Sciatic nerve (tissue), 2 donors: ENCODE results near the gene LGR4. TPM values are rescaled to one million over a fixed set of nuclear protein-coding genes. Genes with fewer than 3 reads are reported as not detected.

Source experiments
- ATAC-seq: fragments of 200-7000 bp; cut with Tn5 transposase; one replicate; pipeline ENCODE4 v1.9.1; 2020; ENCODE audit warnings: mild to moderate bottlenecking, moderate library complexity
- DNase-seq: peaks from one replicate; pipeline ENCODE4 v3.0.0-alpha.2; 2020; ENCODE audit warnings: low spot score
- intact Hi-C: fragments of 100-400 bp; cut with DNase I; formaldehyde crosslinking; loops from one replicate; pipeline ENCODE4 v1.14.2; 2022
- total RNA-seq: library from RNA; stranded (reverse); fragmentation: NEBNext Ultra II Directional; extraction: Animal tissue kit (Norgen Biotek cat#: 25700); gene quantifications from one replicate; pipeline ENCODE4 v1.2.1, GENCODE V29; 2021
- donor health status: DM: no; HTN: no; CAD: no.
- donor health status: DM: no; HTN: no; CAD: no.

The LGR4 gene
- total RNA-seq, 1 donor from 2014 or later: 16.8 TPM

DNA sequence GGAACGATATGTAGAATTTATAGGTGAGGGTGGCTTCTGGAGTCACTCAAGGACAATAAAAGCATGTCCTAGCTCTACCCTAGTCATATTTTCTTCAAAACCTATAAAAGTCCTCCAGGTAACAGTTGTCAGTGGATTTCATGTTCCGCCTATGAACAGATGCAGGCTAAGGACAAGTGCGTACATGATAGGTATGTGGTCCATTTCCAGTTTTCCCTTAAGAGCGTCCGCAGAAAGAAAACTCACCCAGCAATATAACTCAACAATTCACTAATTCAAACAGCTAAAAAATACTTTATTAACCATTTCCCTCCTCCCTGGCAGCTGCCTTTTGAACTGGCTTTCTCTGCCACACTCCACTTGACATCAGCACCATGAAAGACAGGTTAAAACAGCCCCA is 59.4 kb downstream of the LGR4 start:
- no peak for DNase-seq
- intact Hi-C loops: no loop called here
- ATAC-seq: no peak

DNA sequence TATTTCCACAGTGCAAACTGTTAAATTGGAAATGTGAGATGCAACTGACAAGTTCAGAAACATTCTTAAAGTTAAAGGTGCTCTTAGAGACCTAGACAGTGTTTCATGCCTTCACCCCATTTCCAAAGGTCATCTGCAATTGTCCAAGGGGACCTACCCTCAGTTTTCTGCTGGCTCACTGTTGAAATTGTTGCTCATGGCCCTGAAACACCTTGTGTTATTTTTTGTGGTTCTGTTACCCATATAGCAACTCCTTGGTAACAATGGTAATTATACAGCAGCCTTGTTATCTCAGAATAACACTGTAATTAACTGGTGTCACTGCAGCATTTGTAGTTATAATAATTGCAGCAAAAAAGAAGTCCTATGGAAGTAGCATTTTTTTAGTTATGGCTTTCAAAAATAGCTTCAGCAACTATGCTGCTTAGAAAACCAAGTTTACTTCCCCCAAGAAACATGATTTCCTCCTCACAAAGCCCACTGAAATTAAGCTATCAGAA is 60.3 kb downstream of the LGR4 start:
- no peak for DNase-seq
- intact Hi-C loops: no loop called here
- no peak for ATAC-seq

DNA sequence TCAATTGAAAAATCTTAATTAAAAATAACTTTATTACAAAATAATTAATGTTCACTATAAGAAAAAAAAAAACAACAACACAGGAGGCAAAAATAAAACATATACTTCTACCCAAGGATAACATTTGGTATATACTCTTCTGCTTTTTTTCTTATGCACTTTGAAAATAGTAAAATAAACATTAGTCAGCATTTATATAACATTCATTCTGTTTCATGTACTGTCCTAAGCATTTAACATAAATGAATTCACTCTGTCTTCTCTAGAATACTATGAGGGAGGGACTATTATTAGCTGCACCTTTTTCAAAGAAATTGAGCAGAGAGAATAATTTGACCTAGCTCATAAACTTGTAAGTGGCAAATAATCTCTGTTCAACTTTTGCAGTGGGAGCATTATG is 61.3 kb downstream of the LGR4 start:
- ATAC-seq (no peak), DNase-seq (no peak)

DNA sequence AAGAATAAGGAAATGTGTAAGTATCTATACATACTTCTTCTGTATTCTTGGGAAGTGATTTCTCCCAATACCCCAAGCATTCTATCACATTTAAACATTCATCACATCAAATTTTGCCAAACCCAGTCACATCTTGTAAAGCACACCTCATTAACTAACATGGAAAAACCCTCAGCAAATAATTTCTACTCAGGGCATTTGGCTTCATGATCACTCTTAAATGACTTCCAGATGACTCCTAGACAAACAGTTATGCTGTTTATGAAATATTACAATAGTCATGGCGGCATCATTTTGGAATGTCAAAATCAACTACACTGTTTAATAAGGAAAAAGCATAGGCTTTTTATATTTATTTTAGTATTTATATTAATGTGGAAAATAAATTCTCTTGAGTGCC is 62.3 kb downstream of the LGR4 start:
- ATAC-seq (no peak), DNase-seq (no peak)
- intact Hi-C loops: no loop called here

More for the DNA sequence above, 61.3 kb downstream of the LGR4 start:
- intact Hi-C loops: no loop called here

DNA sequence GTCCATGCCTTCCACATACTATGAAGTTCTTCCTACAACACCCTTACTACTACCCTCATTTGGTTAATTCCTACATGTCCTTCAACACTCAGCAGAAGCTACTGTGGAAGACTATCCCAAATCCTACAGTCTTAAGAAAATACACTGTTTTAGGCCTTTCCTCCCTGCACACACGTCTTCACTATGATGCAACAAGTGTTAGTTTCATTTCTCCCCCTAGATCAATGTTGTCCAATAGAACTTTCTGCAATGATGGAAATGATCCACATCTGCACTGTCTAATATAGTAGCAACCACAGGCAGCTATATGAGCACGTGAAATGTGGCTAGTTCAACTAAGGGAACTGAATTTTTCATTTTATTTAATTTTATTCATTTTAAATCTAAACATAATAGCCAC is 62.8 kb downstream of the LGR4 start:
- intact Hi-C loops: no loop called here
- ATAC-seq (peak; percentile 45), DNase-seq (no peak)

DNA sequence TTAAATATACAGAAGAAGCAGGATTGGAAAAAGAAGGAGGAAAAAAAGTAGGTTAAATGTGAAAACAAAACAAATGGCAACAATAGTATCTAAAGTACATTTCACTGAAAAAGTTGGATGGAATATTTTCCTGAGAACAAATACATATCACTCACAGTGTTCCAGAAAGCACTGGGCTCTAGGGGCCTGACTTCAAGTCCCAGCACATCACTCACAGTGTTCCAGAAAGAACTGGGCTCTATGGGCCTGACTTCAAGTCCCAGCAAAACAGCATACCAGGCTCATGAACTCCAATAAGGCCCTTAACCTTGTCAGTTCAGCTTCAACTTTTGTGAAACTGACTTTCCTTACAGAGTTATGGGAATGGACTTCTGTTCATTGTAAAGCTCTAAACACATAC is 63.5 kb downstream of the LGR4 start:
- intact Hi-C loops: no loop called here
- DNase-seq (no peak), ATAC-seq (peak; percentile 56)

DNA sequence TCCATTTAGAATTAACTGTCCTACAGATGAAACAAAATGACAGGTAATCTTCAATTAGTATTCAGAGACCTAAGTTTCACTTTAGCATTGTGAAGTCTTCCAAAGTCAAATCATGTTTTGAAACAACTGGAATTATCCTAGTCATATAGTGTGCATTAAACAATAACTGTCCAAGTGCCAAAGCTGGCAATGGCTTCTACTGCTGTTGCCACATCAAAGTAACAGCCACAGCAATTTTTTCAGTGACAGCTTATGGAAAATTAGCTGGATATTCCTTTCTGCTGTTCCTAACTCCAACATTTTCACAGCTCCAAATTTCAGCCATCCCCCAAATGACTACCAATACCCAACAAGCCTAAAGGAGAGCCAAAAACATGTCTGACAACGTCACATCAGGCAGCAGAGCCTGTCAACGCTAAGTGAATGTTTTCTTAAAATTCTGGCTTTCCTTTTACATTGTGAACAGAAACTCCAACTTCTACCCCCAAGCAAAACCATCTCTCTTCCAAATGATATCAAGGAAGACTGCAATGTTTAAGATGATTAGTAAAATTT is 64.3 kb downstream of the LGR4 start:
- intact Hi-C loops: no loop called here
- ATAC-seq: no peak

DNA sequence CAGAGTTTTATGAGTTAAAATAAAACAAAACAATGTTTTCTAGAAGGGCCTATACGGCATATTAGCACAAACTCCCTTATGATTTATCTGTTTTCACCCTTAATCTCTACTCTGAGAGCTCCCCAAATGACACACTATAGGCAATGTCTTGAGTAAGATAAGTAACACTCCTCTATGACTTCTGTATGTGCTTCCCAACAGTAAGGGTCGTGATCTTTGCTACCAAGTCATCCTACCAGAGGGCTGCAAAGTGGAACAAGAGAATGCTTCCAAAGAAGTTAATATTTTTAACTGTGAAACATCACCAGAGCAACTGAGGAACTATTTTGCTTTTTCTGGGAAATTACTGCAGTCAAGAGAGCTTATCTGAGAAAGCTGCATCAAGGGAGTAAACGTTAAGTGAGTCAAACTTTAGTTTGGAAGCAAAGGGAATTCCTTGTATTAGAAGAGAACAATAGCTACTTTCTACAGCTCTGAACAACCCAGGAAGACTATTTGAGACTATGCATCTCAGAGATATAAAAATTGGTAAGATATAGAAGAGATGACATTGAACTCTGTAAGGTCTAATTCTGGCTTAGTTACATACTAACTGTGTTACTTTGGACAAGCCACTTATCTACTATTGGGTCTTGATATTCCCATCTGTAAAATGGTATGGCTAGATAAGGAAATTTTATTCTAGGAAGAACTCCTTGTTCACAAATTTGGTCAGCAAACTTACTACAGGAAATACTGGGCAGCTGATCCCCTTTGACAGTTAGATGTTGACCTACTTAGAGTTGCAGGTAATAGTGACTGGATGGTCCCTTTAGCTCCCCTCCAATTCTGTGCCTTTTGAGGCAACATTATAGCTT is 65.9 kb downstream of the LGR4 start:
- DNase-seq: no peak
- no peak for ATAC-seq
- intact Hi-C loops: no loop called here

More for the DNA sequence above, 64.3 kb downstream of the LGR4 start:
- no peak for DNase-seq

DNA sequence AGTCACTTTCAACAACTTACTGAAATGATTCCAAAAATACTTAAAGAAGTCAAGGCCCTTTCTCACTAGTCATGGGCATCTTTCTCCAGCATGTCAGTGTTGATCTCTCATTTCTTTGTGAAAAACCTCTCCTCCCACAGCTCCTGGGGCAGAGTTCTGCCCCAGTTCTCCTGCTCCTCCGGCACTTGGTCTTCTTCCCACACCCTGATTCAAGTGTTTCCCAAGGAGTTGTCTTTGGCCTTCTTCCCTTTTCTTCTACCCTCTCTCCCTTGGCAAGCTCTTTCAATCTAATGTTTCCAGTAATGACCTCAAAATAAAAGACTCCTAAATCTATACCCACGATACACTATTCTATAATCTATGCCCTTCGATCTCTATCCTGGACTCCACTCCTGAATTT is 67.5 kb downstream of the LGR4 start:
- intact Hi-C loops: no loop called here
- ATAC-seq (peak; percentile 47), DNase-seq (no peak)

DNA sequence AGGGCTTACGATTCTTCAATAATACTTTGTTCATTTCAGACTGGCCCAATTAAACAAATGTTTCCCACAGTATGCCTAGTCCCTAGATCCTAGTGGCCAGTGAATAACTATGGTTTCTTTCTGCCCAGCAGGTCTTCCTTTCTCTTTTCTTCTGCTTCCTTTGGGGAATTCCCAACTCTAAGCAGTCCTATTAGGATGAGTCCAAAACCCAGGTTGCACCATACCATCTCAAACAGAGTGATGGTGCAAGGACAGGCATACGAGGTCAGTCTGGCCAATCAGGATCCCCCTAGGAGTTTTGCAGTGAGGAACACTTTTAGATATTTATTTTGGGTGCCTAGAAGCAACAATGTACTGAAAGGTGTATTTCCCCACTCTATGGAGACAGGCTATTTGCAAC is 68.2 kb downstream of the LGR4 start:
- ATAC-seq: no peak
- intact Hi-C loops: no loop called here
- no peak for DNase-seq

DNA sequence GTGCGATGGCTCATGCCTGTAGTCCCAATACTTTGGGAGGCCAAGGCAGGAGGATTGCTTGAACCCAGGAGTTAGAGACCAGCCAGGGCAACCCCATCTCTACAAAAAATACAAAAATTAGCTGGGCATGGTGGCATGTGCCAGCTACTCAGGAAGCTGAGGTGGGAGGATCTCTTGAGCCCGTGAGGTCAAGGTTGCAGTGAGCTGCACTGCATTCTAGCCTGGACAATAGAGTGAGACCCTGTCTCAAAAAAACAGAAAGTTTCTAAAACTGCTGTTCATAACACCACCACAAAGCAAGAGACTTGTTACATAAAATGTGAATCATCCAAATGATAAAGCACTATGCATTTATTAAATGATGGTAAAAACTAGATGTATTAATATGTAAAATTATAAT is 69.4 kb downstream of the LGR4 start:
- ATAC-seq: no peak
- intact Hi-C loops: no loop called here
- DNase-seq: no peak

DNA sequence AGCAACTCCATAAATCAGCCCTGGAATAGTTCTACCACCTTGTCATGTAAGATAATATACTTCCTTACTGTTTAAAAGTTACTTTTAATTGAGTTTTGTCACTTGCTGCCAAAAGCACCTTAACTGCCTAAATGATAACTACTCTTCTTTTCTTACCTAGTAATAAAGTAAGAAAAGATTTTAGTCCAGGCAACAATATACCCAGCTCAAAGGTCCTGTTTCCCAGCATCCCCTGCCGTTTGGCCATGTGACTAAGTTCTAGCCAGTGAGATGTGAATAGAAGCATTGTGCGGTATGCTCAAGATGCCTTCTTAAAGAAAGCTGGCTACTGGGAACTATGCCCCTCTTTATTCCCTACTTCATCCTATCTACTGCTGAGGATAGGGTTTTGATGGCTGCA is 70.1 kb downstream of the LGR4 start:
- ATAC-seq (no peak), DNase-seq (no peak)
- intact Hi-C loops: no loop called here

DNA sequence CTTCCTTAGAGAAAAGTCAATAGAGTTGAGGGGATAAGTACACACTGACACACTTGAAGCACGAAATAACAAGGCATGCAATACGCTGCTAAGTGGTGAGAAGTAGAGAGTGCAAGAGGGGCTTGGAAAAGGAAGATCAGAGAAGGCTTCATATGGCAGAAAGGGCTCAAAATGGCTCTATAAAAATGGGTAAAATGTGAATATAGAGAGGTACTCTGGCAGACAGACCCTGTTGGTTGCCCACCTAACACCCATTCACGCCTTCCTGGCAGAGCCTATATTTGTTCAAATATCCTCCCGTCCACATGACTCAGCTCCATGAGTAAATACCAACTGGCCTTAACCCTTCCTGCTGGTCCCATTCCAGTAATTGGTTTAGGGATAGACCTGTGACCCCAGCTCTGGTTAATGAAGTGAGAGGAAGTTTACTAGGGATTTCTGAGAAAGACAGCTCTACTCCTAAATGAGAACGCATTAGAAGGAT is 70.7 kb downstream of the LGR4 start:
- ATAC-seq: no peak
- intact Hi-C loops: no loop called here
- no peak for DNase-seq

DNA sequence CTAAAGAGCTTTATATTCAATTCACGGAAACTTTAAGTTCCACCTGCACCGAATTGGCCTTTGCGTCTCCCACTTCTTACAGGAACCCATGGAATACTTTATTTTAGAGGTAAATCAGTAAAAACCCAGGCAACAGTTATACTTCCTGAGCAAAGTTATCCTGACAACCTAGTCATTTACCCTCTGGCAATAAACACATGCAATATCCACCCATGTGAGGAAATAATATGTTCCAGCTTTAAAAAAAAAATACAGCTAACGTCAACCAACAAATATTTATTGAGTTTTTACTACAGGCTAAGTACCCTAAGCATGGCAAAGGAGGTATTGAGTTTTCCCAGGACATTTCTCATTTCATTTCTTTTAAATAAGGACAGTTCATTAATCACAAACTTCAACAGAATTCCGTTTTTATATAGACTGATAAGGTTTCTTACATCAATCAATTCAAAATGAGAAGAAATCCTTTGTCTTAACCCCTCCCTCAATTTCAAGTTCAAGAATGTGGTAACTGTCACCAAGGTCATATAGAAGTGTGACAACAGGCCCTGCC is 71.2 kb downstream of the LGR4 start:
- intact Hi-C loops: no loop called here
- DNase-seq (no peak), ATAC-seq (no peak)

DNA sequence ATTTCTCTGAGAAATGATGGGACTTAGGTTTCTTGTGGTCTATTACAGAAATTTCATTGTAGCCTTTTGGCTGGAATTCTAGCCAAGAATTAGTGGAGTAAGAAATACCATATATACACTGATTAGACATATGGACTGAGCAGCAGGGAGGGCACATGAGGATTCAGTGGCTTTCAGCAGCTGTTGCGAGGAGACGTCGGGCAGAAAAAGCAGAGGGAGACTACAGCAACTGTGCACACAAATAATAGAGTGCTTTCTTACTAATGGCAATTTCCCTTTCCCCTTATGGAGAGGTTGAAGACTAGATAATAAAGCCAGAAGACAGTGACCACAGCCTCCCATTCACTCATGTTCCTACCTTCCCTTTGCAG is 74.2 kb downstream of the LGR4 start:
- intact Hi-C loops: no loop called here
- no peak for DNase-seq
- ATAC-seq: no peak

DNA sequence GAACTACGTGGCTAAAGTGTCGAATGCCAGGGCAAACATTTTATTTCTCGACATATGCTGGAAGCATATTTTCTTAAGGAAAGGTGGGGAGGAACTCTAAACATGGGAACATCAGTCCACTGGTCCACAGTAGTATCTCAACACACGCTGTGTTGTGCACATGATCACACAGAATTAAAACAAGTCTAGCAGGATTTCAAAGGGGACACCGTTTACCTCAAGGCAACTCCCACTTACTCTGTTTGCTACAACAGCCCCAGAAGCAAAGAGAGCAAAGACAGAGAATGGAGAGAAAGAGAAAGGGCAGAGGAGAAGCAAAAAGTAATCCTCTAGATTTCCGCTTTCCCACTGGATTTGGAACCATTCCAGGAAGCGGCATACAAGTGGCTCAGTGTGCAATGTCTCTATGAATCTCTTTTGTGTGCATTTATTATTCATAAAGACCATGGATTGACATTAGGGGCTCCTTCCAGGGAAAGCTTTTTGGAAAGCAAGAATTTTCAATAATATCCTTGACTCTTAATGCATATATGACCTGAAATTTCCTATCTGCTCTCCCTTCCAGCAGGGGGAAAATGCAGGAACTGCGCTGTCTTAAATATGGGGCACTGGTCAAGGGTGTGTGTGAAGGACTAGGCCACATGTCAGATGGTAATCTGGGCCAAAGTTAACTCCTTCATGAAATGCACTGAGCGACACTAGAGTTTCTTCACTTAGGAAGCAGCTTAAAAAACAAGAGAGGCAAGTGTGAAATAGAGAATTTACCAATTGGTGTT is 74.8 kb downstream of the LGR4 start:
- intact Hi-C loops: no loop called here
- ATAC-seq (no peak), DNase-seq (no peak)

DNA sequence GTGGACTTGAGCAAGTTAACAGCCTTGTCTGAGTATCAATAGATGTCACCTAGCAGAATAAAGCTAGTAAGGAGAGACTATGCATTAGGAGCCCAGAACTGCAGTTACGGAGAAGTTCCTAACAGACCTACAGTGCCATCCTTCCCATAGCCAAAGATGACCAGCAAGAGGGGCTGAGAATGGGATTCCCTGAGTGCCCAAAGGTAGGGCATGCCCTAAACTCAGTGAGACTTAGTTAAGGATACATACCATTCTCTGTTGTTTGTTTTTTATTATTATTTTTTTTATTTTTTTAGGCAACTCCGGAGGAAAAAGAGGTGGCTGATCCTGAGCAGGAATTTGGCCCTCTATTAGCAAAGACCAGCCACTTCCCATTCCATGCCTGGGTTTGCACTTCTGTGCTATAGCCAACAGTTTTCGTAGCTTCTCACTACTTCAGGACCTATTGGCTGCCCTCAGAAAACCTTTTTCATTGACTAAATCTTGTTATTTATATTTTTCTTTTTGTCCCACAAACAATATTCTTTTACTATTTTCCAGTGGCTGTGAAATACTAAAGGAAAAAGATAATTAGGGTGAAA is 76.2 kb downstream of the LGR4 start:
- ATAC-seq (peak; percentile 25), DNase-seq (no peak)
- intact Hi-C loops: no loop called here

DNA sequence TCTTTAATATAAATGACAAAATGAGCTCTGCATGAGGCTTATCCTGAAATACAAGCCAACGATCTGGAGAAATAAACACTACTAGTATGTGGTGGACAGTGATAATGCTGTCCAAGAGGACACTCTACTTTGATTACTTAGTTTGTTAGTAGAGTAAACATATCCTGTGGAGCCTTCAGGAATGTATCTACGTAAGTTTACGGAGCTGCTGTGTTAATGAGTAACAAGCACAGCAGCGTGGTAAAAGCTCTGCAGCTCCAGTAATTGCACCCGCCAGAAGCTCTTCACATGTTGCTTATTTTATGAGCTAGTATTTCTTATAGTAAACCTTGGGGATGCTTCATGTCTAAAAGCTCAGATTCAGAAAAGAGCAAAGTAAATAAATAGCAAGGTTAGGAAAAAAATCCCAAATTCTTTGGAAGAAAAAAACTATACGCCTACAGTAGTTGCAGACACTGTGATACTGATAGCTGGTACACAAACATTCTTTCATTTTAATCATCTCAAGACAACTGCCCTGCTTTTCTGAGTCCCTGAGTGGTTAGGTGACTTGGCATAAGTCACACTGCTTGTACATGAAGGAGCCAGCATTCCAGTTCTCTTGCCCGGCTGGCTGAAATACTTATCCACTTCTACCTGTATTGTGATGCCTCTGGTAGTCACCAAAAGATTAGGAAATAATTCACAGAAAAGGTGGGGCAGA is 76.9 kb downstream of the LGR4 start:
- ATAC-seq (peak; percentile 25), DNase-seq (no peak)
- intact Hi-C loops: no loop called here

DNA sequence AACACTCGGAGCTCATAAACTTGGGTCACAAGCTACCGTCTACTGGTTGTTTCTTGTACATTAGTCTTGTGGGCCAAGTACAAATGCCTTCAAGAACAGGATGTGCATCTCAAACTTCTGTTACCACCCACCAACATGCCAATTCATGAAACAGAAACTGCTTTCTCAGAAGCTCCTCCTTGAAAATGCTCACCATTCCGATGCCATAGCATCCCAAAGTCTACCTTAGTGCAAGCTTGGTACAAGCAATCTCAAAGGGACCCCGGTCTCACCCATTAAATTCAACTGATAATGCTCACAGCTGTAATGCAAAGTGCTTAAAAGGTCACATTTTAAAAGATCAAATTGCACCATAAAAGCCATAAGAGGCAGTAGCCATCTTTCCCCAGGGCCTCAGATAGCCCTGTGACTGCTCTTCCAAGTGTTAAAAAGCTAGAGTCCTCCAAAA is 77.8 kb downstream of the LGR4 start:
- DNase-seq: no peak
- no peak for ATAC-seq
- intact Hi-C loops: no loop called here
